NCI-H187 (cell line): ENCODE results near the gene FGFR2.

Experiments used
- DNase-seq, 2 experiments: peaks; one replicate each; lab custom pipeline; 2025; lab: John Stamatoyannopoulos, UW

The FGFR2 gene

GRCh38 chr10:121553511-121554264 is 44.6 kb downstream of the FGFR2 start:
- no peak for DNase-seq

DNA sequence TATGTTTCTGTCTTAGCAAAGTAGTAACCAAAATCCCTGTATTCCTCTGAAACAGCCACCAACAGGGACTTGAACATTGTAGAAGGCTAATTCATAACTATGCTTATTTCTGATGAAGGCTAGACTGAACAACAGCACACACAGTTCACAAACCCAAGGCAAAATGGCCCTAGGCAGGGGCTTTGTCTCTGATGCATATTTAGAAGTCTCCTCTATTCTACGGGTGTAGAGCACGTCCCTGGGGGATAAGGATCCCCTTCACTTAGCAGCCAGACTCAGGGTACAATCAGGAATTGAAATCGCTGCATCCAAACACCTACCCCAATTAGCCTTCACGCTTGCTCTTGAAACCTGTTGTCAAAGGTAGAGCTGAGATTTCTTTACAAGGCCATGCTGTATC is 45.5 kb downstream of the FGFR2 start:
- DNase-seq, result no peak

DNA sequence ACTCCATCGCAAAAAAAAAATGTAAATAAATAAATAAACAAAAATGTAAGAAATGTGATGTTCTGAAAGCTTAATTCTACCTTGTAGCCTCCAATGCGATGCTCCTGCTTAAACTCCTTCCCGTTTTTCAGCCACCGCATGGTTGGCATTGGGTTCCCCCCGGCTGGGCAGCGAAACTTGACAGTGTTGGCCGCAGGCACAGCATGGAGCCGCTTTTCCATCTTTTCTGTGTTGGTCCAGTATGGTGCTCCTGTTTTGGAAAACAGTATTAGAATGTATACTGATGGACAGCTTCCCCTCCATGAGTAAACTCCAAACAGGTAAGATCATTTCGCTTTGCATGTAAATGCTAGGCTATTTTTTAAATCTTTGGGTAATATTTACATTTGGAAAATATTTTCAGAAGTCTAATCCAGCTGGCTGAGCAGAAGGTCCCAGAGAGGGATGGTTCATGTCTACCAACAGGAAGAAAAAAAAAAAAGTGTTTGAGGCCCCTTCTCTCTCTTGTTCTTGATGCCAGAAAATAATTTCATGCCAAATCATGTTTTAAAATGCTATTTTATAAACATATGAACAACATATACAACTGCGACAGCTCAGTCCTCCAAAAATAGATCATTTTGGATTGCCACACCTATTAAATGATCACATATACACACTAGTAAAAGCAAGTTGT is 46.9 kb downstream of the FGFR2 start:
- no peak for DNase-seq

GRCh38 chr10:121544301-121544869 is 53.9 kb downstream of the FGFR2 start:
- no peak for DNase-seq

DNA sequence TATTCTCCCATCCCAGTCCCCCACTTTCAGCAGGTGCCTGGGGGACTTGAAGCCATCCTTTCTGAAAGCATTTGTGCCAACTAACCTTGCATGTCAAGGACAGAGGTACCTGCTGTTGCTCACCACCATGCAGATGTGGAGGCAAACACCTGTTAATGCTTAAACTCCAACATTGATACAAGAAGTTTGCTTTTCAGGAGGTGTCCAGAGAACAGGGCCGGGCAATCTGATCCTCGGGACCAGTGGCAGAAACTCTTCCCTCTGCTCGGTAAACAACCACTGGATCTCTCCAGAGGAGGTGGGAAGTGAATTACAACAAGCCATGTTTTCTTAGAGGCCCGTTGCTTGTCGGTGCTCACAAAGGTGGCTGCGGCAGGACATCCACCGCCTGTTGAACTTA is 54.7 kb downstream of the FGFR2 start:
- DNase-seq, result no peak

DNA sequence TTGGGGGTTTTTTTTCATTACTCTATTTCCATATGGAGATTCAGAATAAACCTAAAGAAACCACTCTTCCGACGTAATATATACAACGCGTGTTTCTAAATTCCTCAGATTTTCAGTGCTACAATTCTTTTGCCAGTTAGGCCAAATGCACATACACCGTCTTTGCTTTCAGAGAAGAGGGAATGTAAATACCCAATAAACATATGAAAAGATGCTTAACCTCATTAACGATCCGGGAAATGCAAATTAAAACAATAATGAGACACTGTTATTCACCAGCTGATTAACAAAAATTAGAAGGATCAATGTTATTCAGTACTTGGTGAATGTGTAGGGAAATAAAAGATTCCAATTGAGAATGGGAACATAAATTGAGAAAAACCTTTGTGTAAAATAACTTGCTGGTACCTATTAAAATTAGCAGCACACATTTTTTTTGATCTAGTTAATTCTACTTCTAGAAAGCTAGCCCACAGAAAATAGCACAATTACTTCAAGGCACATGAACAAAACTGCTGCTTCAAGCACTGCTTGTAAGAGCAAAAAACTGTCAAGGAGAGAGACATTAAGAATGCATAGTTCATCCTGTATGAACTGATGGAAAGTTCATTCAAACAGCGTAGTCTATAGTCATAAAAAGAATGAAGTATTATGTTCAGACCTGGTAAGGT is 56.7 kb downstream of the FGFR2 start:
- no peak for DNase-seq

- DNase-seq, result no peak
Measured at GRCh38 chr10:121540732-121541395, 57.4 kb downstream of the FGFR2 start.

DNA sequence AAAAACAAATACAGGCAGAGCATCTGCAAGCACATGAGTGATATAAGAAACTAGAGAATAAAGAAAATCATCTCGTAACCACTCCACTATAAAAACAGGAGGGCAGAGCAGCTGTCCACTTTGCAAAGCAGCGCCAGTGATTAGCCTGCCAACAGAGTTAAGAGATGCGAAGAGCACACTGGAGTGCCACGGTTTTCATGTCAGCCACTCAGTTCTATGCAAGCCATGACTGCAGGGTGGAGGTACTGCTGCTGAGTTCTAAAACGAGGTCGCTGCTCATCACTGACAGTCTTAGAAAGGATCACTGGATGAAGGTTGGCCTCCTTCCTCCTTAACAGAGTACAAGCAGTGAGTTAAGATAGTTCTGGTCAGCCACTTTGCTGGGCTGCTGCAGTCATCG is 58.5 kb downstream of the FGFR2 start:
- DNase-seq, result no peak

DNA sequence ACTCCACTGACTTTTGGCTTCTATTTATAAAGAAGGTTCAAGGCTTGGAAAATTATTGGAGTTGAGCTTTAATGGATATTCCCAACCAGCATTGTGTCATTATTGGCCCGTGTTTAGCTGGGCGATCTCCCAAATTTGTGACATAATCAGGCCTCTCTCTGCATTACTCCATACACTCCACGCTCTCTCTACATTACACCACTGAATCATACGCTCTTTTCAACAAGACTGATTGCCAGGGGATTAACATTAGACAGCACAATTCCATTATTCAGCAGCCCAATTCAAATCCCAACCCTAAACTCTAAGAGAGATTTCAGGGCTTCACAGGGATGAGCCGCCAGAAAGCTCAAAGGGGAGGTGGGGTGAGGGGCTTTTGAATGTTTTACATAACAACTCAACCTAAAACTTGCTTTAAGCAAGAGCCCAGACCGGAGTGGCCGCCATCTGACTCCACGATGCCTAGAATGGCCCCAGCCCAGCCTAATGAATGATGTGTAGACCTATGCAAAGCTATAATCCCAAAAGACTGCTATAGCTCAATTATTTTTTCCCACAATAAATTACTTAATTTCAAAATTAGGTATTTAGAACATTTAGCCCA is 61.8 kb downstream of the FGFR2 start:
- no peak for DNase-seq

GRCh38 chr10:121535381-121535780 is 62.9 kb downstream of the FGFR2 start:
- no peak for DNase-seq

DNA sequence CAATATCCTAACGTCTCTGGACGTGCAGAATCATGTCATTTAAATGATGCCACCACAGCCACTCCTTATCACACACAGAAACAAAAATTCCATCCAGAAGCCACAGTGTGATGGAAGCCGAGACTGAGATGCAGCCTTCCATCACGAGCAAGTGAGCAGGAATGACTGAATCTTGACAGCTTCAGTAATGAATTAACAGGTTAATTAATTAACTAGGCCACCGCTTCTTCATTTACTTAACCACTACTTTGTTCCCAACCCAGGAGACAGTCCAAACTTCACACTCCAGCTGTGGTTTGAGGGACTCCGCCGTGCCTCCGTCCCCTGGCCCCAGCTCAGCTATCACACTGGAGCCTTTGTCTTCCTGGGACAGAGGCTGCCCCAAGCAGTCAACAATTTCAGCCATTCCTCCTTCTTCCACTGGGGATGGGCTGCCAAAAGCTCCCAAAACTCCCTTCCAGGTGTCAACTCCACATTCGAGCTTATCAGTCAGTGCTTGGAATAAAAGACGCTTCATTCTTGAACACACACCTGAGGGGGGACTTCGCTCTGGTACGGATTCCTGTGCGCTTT is 65.9 kb downstream of the FGFR2 start:
- DNase-seq, result no peak

GRCh38 chr10:121531830-121532178 is 66.4 kb downstream of the FGFR2 start:
- DNase-seq, result no peak

DNA sequence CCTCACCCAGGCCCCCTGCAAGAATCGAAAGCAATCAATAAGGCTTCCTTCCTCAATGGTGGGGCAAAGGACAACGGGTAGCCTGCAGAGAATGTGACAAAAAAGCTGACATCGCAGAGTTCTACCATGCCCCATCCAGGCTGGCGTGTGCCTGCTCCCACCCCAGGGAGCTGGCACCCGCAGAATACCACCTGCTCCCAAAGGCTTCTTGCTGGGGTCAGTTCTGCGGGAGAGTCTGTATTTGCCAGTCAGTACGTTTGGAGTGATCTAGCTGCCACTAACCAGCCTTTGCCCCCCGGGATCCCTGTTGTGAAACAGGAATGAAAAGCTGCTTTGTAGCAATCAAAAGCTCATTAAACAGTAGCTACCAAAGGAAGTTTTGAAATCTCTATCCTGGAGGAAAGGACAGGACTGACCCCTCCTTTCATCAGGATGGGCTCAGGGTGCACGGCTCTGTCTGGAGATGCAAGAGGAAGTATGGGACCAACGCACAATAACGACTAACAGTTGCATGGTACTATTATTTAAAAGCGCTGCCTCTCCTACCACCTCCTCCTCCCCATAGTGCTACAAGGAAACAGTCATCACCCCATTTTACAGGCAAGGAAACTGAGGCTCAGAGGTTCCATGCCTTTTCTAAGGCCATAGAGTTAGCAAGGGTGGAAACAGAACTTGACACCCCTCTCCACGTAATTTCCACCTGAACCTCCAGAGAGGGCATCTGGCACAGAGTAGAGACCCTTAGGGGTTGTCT is 67.0 kb downstream of the FGFR2 start:
- no peak for DNase-seq

- DNase-seq, result no peak
Measured at GRCh38 chr10:121530481-121531075, 67.7 kb downstream of the FGFR2 start.

GRCh38 chr10:121527690-121528089 is 70.6 kb downstream of the FGFR2 start:
- DNase-seq, result peak in 1 of 2 experiments; percentile 6

GRCh38 chr10:121526801-121527221 is 71.4 kb downstream of the FGFR2 start:
- no peak for DNase-seq

DNA sequence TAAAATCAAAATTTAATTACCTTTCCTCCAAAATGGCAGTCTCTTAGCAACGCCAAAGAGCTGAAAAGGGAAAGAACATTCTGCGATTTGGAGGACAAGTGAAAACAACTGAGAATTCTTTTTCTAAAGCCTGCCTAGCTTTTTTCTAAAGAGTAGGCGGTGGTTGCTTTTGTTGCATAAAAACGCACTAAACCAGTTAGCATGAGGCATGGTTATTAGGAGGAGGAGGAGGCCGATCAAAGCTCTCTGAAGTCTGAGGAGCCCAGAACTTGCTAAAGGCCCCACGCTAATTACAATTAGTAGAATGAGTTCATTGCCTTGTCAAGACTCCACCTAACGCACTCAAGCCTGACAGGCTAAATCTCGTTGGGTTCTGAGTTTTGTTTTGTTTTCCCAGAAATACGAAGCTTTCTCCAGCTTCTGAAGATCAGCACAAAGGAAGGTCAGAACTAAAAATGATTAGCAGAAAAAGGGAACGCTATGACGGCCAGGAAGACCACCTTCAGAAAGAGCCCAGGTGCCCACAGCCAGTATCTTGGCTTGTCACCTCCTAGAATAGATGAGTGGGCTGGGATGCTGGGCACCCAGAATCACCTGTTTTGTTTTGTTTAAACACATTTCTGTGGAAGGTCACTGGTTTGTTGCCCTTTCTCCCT is 72.0 kb downstream of the FGFR2 start:
- DNase-seq, result no peak

GRCh38 chr10:121525251-121526134 is 72.8 kb downstream of the FGFR2 start:
- no peak for DNase-seq
